ENCODE data around the gene RHBDL2.

The RHBDL2 gene

GRCh38 chr1:38858833-38859560 is 82.6 kb downstream of the RHBDL2 start:
- TF ChIP-seq SIN3A (IDR thresholded peaks at IDR 0.05; ENCODE audit: borderline replicate concordance, insufficient read depth, low read length) (no peak), FOXP2 (optimal IDR thresholded peaks at IDR 0.05; ENCODE audit: borderline replicate concordance, extremely low read depth, extremely low read length, insufficient read depth) (no peak), POLR2AphosphoS5 (IDR thresholded peaks at IDR 0.05; ENCODE audit: low read depth, low read length) (no peak), TAF1 (IDR thresholded peaks at IDR 0.05; ENCODE audit: borderline replicate concordance, insufficient read depth, low read length) (no peak), REST (IDR thresholded peaks at IDR 0.05; ENCODE audit: insufficient read depth in 1 of 2, low read depth in 2 of 2, low read length in 2 of 2) (no peak)

- no peak for TF ChIP-seq TAF1 (IDR thresholded peaks at IDR 0.05; ENCODE audit: borderline replicate concordance, insufficient read depth, low read length)
- no peak for TF ChIP-seq FOXP2 (optimal IDR thresholded peaks at IDR 0.05; ENCODE audit: borderline replicate concordance, extremely low read depth, extremely low read length, insufficient read depth)
- no peak for TF ChIP-seq SIN3A (IDR thresholded peaks at IDR 0.05; ENCODE audit: borderline replicate concordance, insufficient read depth, low read length)
- TF ChIP-seq REST (IDR thresholded peaks at IDR 0.05; ENCODE audit: insufficient read depth in 1 of 2, low read depth in 2 of 2, low read length in 2 of 2), result no peak
- no peak for TF ChIP-seq POLR2AphosphoS5 (IDR thresholded peaks at IDR 0.05; ENCODE audit: low read depth, low read length)
Measured at GRCh38 chr1:38852780-38853179, 88.8 kb downstream of the RHBDL2 start.

- no peak for TF ChIP-seq REST (IDR thresholded peaks at IDR 0.05; ENCODE audit: insufficient read depth in 1 of 2, low read depth in 2 of 2, low read length in 2 of 2)
- TF ChIP-seq POLR2AphosphoS5 (IDR thresholded peaks at IDR 0.05; ENCODE audit: low read depth, low read length), result no peak
- TF ChIP-seq SIN3A (IDR thresholded peaks at IDR 0.05; ENCODE audit: borderline replicate concordance, insufficient read depth, low read length), result no peak
- TF ChIP-seq TAF1 (IDR thresholded peaks at IDR 0.05; ENCODE audit: borderline replicate concordance, insufficient read depth, low read length), result no peak
- no peak for TF ChIP-seq FOXP2 (optimal IDR thresholded peaks at IDR 0.05; ENCODE audit: borderline replicate concordance, extremely low read depth, extremely low read length, insufficient read depth)
Measured at GRCh38 chr1:38848071-38848470, 93.6 kb downstream of the RHBDL2 start.

GRCh38 chr1:38846210-38846609 is 95.4 kb downstream of the RHBDL2 start:
- TF ChIP-seq SIN3A (IDR thresholded peaks at IDR 0.05; ENCODE audit: borderline replicate concordance, insufficient read depth, low read length) (no peak), REST (IDR thresholded peaks at IDR 0.05; ENCODE audit: insufficient read depth in 1 of 2, low read depth in 2 of 2, low read length in 2 of 2) (no peak), TAF1 (IDR thresholded peaks at IDR 0.05; ENCODE audit: borderline replicate concordance, insufficient read depth, low read length) (no peak), FOXP2 (optimal IDR thresholded peaks at IDR 0.05; ENCODE audit: borderline replicate concordance, extremely low read depth, extremely low read length, insufficient read depth) (no peak), POLR2AphosphoS5 (IDR thresholded peaks at IDR 0.05; ENCODE audit: low read depth, low read length) (no peak)

Measured in PFSK-1 (cell line).